GOT3 (cell line): ENCODE measurements around the gene SLC2A10.

Experiments used
- DNase-seq: peaks from one replicate; lab custom pipeline; 2025; ENCODE audit warnings: mixed read lengths; lab: John Stamatoyannopoulos, UW

The SLC2A10 gene

DNA sequence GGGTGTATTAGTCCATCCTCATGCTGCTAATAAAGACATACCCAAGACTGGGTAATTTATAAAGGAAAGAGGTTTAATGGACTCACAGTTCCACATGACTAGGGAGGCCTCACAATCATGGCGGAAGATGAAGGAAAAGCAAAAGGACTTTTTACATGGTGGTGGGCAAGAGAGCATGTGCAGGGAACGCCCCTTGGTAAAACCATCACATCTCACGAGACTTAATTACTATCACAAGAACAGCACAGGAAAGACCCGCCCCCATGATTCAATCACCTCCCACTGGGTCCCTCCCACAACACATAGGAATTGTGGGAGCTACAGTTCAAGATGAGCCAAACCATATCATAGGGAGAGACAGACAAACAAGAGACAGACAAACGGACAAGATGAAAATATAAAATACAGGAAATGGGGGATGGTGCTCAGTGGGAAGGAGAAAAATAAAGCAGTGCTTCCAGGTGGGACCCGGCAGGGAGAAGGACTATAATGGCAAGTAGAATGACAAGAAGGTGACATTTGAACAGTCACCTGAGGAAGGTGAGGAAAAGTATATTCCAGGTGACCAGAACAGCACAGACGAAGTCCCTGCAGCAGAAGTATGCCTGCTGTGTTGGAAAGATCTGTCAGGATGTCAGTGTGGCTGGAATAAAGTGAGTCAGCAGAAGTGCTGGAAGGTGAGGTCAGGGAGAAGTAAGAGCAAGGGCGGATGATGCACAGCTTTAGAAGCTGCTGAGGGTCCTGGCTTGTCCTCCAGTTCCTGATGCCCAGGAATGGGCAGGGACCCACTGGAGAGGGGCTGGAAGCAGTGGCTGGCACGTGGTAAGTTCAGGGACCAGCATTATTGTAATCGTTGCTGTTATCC lies 61.1 kb downstream of the SLC2A10 start:
- DNase-seq = no peak

DNA sequence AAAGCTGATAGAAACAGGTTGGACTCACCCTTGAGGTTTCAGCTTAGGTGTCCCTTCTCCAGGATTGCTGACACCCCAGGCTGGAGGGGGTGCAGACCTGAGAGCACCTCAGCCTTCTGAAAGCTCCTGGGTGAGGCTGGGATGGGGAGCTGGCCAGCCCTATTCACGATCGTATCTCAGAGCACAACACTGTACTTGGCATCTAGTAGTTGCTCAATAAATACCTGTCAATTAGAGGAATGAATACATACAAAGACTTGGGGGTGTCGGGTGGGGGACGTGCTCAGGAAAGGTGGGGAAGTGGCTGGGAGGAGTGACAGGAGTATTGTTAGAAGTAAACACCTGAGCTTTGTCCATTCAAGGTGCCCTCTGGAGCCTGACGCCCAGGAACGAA lies 61.7 kb downstream of the SLC2A10 start:
- DNase-seq = no peak

DNA sequence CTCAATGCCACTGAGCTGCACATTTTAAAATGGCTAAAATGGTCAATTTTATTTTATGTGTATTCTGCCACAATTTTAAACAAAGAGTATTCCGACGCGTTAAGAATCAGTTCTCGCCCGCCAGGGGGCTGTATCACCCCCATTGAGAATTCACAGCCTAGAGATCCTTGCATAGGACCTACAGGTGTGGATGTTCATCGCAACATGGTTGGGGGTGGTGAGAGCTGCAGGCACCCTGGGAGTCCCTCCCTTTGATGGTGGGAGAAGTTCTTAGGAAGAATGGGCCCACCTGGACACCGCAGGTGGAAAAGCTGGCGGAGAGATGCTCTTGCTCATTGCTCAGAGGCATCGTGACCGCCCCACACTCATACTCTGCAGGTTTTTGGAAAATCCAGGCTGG lies 63.5 kb downstream of the SLC2A10 start:
- no peak for DNase-seq

DNA sequence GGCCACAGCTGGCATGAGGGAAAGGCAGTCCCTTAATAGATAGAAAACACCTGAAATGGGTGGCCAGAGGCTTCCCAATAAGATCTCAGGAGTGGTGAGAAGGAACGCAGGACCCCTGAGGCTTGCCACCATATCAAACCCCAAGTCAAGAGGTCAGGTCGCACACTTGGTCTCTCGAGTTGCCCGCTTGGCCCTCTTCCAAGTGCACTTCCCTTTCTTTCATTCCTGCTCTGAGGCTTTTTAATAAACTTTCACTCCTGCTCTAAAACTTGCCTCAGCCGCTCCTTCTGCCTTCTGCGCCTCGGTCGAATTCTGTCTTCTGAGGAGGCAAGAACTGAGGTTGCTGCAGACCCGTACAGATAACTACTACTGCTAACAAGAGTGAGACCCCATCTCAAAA lies 64.2 kb downstream of the SLC2A10 start:
- no peak for DNase-seq

DNA sequence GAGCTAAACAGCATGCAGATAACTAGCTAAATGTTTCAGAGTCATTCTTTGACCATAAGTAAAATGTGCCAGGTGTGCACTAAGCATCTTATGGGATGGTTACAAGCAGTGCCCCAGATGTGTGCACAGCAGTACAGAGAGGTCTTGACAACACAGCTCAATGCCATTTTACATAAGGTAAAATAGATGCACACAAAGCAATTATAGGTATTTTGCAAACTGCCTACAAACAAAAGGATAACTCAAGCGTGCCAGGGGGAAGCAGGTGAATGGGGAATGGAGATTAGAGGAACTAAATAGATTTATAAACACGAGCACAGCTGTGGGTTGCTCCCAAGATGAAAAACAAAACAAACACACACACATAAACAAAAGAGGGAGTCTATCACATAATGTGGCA lies 64.8 kb downstream of the SLC2A10 start:
- no peak for DNase-seq

DNA sequence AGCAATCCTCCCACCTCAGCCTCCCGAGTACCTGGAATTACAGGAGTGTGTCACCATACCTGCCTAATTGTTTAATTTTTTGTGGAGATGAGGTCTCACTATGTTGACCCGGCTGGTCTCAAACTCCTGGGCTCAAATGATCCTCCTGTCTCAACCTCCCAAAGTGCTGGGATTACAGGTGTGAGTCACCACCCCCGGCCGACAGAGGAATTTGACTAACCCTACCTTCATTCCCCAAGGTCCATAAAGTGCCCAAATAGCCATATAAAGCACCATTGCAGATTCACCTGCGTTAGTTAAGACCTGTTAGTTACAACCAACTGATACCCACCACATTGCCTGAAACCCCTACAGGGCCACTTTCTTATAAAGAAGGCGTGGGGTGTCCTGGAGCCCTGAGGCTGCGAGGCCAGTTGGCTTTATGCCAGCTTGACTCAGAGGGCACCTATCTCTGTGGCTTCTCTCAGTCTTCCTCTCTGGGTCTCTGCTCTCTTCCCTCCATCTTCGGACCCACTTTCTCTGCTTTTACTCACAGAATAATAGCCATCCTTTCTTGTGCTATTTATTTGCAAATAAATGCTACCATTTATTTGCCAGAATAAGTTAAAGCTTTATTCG lies 65.6 kb downstream of the SLC2A10 start:
- no peak for DNase-seq

DNA sequence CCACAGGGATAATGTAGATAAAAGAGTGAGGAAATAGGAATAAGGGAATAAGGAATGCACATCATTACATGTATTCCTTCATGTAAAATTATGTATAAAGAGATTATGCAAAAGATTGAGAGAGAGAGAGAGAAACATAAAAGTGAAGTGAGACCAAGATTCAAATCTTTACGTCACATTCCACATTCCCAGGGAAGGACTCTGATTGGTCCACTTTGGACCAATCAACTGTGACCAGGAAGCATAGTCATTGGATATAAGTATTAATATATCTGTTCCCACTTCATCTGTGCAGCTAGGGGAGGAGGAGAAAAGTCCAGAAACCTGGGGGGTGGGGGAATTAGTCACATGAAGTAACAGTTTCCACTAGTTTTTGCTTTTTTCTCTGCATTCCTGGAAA lies 66.4 kb downstream of the SLC2A10 start:
- DNase-seq = no peak

DNA sequence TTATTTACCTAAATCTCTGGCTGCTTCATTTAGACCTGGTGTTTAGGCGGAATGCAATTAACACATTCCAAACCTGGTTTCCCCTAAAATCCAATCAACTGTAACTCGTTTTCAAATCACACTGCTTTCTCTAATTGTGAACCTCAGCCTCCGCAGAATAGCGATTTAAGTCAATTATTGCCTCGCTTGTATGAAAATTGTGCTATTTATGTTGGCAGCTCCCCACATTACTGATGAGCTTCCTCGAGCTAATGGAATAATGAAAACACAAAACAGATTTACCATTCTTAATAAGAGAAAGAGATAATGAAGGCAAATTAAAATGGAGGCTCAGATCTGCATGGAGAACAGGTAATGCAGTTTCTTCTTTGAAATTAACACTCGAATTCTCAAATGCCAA lies 67.9 kb downstream of the SLC2A10 start:
- no peak for DNase-seq

DNA sequence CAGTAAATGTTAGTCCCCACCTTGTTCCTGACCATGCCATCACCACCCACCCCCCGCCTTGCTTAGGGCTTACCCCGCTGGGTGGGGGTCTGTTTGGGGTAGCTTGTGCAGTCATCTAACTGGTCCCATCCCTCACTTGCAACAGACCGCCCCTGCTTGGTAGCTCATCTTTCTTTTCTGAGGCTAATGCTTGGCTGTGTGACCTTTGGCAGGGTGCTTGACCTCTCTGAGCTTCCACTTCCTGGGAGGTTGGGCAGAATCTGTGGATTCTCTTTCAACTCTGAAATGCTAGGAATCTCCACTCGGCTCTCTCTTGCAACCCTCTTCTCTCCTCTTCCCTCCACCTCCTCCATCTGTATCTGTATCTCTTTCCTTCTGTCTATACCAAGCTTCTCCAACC lies 70.4 kb downstream of the SLC2A10 start:
- no peak for DNase-seq

DNA sequence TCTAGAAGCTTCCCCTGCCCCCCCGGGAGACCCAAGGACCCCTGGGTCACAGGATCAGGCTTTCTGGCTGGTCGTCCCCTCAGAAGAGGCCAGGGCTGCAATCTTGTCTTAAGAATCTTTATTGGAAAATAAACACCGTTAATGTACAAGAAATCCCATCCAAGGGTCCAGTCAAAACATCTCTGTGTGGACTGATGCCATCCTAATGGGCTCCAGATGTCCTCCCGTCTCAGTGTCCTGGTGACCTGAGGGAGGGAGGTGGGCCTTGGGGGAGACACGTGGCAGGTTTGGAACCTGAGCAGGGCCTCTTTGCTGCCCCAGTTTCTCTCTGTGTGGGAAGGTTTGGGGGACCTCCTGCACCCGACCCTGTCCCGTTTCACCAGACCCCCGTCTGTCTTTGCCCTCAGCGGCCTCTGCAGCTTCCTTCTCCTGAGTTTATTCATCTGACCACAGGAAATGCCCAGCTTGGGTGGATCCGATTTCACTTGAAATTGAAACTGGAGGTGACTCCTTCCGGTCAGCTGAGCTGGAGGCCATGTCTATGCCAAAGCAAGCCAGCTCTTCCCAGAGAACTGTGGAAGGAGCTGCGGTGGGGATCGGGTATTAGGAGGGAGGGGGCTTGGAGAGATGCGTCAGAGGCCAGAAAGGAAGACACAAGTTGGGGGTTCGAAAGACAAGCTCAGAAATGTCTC lies 75.1 kb downstream of the SLC2A10 start:
- no peak for DNase-seq
